Neural cell (in vitro differentiated cells): ENCODE results near the gene FGGY. TPM values are rescaled to one million over a fixed set of nuclear protein-coding genes. Genes with fewer than 3 reads are reported as not detected.

Experiments
- H2AFZ ChIP-seq: fragments of 200-600, 300-800 bp; sonication (generic), shearing (Covaris generic); 2 replicates; pipeline ENCODE4 v1.6.0; 2014; ENCODE audit warnings: low read depth, mild to moderate bottlenecking, antibody characterized with exemption, low read length, moderate library complexity
- H3F3A ChIP-seq: fragments of 200-600 bp; shearing (Covaris generic); 2 replicates; pipeline ENCODE4 v1.6.1; 2016; ENCODE audit warnings: mild to moderate bottlenecking, moderate library complexity, mixed read lengths, antibody characterized with exemption, low read length; ENCODE audit not compliant: insufficient read depth, poor library complexity, severe bottlenecking
- H3K27ac ChIP-seq: fragments of 200-600, 300-800 bp; sonication (generic), shearing (Covaris generic); 2 replicates; pipeline ENCODE4 v1.5.1; 2014; ENCODE audit warnings: mild to moderate bottlenecking, low read length, moderate library complexity
- H3K27me3 ChIP-seq: fragments of 300-800, 200-600 bp; sonication (generic), shearing (Covaris generic); 2 replicates; pipeline ENCODE4 v1.6.0; 2014; ENCODE audit warnings: mild to moderate bottlenecking, low read depth, low read length, moderate library complexity; ENCODE audit not compliant: insufficient read depth
- H3K36me3 ChIP-seq: fragments of 300-800, 200-600 bp; sonication (generic), shearing (Covaris generic); 2 replicates; pipeline ENCODE4 v1.5.1; 2014; ENCODE audit warnings: mild to moderate bottlenecking, antibody characterized with exemption, low read length, moderate library complexity; ENCODE audit not compliant: insufficient read depth
- H3K4me2 ChIP-seq: fragments of 300-800, 200-600 bp; sonication (generic), shearing (Covaris generic); 2 replicates; pipeline ENCODE4 v1.6.0; 2014; ENCODE audit warnings: mild to moderate bottlenecking, low read length
- H3K4me3 ChIP-seq: fragments of 300-800, 200-600 bp; sonication (generic), shearing (Covaris generic); 2 replicates; pipeline ENCODE4 v1.5.1; 2014; ENCODE audit warnings: mild to moderate bottlenecking, low read length, moderate library complexity
- H3K79me2 ChIP-seq: fragments of 200-600 bp; shearing (Covaris generic); replicated peaks from 2 replicates; pipeline ENCODE4 v1.6.0; 2014; ENCODE audit warnings: mild to moderate bottlenecking, low read length, moderate library complexity; ENCODE audit not compliant: insufficient read depth
- H3K9ac ChIP-seq: fragments of 300-800, 200-600 bp; sonication (generic), shearing (Covaris generic); 2 replicates; pipeline ENCODE4 v1.6.1; 2016; ENCODE audit warnings: mild to moderate bottlenecking, low read length, mixed read lengths
- H3K9me2 ChIP-seq: fragments of 200-600 bp; shearing (Covaris generic); 2 replicates; pipeline ENCODE4 v1.6.1; 2016; ENCODE audit warnings: mild to moderate bottlenecking, low read length, mixed read lengths; ENCODE audit not compliant: insufficient read depth
- H3K9me3 ChIP-seq: fragments of 200-600, 300-800 bp; sonication (generic), shearing (Covaris generic); 2 replicates; pipeline ENCODE4 v1.6.1; 2016; ENCODE audit warnings: mild to moderate bottlenecking, mixed run types, low read length, moderate library complexity, mixed read lengths
- H4K20me1 ChIP-seq: fragments of 200-600 bp; shearing (Covaris generic); 2 replicates; pipeline ENCODE4 v1.6.1; 2016; ENCODE audit warnings: mild to moderate bottlenecking, mixed run types; ENCODE audit not compliant: insufficient read depth
- EP300 ChIP-seq: fragments of 450-650 bp; conservative IDR thresholded peaks from 2 replicates; pipeline ENCODE4 v1.6.1; 2014; ENCODE audit warnings: antibody characterized with exemption, mild to moderate bottlenecking, moderate library complexity; ENCODE audit not compliant: poor library complexity, severe bottlenecking
- EZH2 ChIP-seq: fragments of 200-600, 300-800 bp; shearing (Covaris generic), sonication (generic); IDR thresholded peaks from 2 replicates; pipeline ENCODE4 v1.6.1; 2014; ENCODE audit warnings: antibody characterized with exemption, low read length, borderline replicate concordance, mild to moderate bottlenecking; ENCODE audit not compliant: insufficient read depth, poor library complexity, severe bottlenecking
- MXI1 ChIP-seq: fragments of 450-650 bp; conservative IDR thresholded peaks from 2 replicates; pipeline ENCODE4 v1.6.1; 2014; ENCODE audit warnings: antibody characterized with exemption, mild to moderate bottlenecking; ENCODE audit not compliant: poor library complexity, severe bottlenecking
- POLR2AphosphoS5 ChIP-seq: IDR thresholded peaks from 2 replicates; pipeline ENCODE4 v1.6.1; 2012
- RAD21 ChIP-seq: fragments of 450-650 bp; conservative IDR thresholded peaks from 2 replicates; pipeline ENCODE4 v1.6.1; 2014; ENCODE audit warnings: antibody characterized with exemption, mild to moderate bottlenecking, moderate library complexity
- SMC3 ChIP-seq: fragments of 450-650 bp; conservative IDR thresholded peaks from 2 replicates; pipeline ENCODE4 v1.6.1; 2014; ENCODE audit warnings: antibody characterized with exemption, mild to moderate bottlenecking, moderate library complexity; ENCODE audit not compliant: poor library complexity
- TAF1 ChIP-seq: IDR thresholded peaks from 2 replicates; pipeline ENCODE4 v1.6.1; 2012; ENCODE audit warnings: low read depth
- polyA plus RNA-seq: library from polyadenylated mRNA; depleted of rRNA; stranded (reverse); fragments of >200 nt; gene quantifications from 2 replicates; pipeline ENCODE4 v1.2.3, GENCODE V29; 2014
- TF ChIP-seq, protein P1 (sequence below): fragments of 450-650 bp; IDR thresholded peaks from 2 replicates; pipeline ENCODE4 v1.5.1; 2014; ENCODE audit warnings: antibody characterized with exemption, mild to moderate bottlenecking, moderate library complexity; ENCODE audit not compliant: poor library complexity, severe bottlenecking
- TF ChIP-seq, protein P2 (sequence below): IDR thresholded peaks from 2 replicates; pipeline ENCODE4 v1.6.1; 2012; ENCODE audit warnings: borderline replicate concordance

FGGY gene
- polyA plus RNA-seq, 1 donor from 2014 or later = 7.4 TPM

DNA sequence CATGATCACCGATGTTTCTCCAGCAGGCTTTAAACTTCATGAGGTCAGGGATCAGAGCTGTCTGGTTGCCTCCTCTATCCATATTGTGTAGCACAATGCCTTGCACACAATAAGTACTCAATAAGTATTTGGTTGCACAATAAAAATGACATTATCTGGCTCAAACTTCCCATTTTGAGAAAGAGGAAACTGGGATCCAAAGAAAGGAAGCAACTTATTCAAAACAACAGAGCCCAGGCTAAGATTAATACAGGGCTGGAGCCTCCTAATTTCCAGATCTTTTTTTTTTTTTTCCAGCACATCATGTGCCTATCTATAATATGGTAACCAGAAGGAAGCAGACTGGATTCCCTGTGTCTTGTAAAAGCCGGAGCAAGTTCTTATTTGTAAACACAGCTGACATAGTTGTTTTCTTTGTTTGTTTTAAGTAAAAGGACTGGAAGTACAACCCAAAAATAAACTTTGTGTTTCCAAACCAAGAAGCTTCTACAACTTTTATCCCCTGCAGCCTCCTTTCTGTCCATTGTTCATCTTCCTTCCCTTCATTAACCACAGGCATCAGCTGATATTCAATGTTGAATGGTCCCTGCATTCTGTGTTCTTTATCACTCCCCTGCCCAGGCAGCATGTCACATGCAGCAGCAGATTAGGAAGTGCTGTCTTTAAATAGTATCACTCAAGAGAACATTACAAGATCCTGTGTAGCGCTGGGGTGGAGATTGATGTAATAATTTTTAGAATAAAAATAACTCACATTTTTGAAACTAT, 446.6 kb downstream of the FGGY start:
- Histone ChIP-seq H3K4me2 (no peak overlapping the region), H3K4me3 (no peak overlapping the region), H3K9ac (no peak overlapping the region), H3K27me3 (no peaks in the 10 kb centered on the region), H3K9me3 (no peaks in the 10 kb centered on the region), H3K36me3 (no peaks in the 10 kb centered on the region), H2AFZ (no peak overlapping the region), H3F3A (no peaks in the 10 kb centered on the region), H3K79me2 (no peaks in the 10 kb centered on the region), H3K9me2 (no peaks in the 10 kb centered on the region), H3K27ac (no peak overlapping the region), H4K20me1 (no peaks in the 10 kb centered on the region)
- TF ChIP-seq POLR2AphosphoS5 (no peak), MXI1 (no peak), EP300 (no peak), SMC3 (no peak), RAD21 (no peak)
- TF ChIP-seq, protein P1, sequence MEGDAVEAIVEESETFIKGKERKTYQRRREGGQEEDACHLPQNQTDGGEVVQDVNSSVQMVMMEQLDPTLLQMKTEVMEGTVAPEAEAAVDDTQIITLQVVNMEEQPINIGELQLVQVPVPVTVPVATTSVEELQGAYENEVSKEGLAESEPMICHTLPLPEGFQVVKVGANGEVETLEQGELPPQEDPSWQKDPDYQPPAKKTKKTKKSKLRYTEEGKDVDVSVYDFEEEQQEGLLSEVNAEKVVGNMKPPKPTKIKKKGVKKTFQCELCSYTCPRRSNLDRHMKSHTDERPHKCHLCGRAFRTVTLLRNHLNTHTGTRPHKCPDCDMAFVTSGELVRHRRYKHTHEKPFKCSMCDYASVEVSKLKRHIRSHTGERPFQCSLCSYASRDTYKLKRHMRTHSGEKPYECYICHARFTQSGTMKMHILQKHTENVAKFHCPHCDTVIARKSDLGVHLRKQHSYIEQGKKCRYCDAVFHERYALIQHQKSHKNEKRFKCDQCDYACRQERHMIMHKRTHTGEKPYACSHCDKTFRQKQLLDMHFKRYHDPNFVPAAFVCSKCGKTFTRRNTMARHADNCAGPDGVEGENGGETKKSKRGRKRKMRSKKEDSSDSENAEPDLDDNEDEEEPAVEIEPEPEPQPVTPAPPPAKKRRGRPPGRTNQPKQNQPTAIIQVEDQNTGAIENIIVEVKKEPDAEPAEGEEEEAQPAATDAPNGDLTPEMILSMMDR = no peak
- TF ChIP-seq, protein P2, sequence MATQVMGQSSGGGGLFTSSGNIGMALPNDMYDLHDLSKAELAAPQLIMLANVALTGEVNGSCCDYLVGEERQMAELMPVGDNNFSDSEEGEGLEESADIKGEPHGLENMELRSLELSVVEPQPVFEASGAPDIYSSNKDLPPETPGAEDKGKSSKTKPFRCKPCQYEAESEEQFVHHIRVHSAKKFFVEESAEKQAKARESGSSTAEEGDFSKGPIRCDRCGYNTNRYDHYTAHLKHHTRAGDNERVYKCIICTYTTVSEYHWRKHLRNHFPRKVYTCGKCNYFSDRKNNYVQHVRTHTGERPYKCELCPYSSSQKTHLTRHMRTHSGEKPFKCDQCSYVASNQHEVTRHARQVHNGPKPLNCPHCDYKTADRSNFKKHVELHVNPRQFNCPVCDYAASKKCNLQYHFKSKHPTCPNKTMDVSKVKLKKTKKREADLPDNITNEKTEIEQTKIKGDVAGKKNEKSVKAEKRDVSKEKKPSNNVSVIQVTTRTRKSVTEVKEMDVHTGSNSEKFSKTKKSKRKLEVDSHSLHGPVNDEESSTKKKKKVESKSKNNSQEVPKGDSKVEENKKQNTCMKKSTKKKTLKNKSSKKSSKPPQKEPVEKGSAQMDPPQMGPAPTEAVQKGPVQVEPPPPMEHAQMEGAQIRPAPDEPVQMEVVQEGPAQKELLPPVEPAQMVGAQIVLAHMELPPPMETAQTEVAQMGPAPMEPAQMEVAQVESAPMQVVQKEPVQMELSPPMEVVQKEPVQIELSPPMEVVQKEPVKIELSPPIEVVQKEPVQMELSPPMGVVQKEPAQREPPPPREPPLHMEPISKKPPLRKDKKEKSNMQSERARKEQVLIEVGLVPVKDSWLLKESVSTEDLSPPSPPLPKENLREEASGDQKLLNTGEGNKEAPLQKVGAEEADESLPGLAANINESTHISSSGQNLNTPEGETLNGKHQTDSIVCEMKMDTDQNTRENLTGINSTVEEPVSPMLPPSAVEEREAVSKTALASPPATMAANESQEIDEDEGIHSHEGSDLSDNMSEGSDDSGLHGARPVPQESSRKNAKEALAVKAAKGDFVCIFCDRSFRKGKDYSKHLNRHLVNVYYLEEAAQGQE = no peak

GRCh38 chr1:59747420-59748024, 450.6 kb downstream of the FGGY start:
- TF ChIP-seq TAF1 (no peak), MXI1 (no peak), EP300 (no peak), POLR2AphosphoS5 (no peak), EZH2 (no peak), SMC3 (no peak), RAD21 (no peak)
- TF ChIP-seq, protein P1 = no peak
- TF ChIP-seq, protein P2 = no peak

More at GRCh38 chr1:59747420-59748024, 450.6 kb downstream of the FGGY start:
- Histone ChIP-seq H2AFZ (no peak overlapping the region), H3K27ac (no peak overlapping the region), H3K4me3 (no peak overlapping the region), H3K9me3 (no peaks in the 10 kb centered on the region), H3K9me2 (no peaks in the 10 kb centered on the region), H3K36me3 (no peaks in the 10 kb centered on the region), H3K27me3 (no peaks in the 10 kb centered on the region), H3K79me2 (no peaks in the 10 kb centered on the region), H3K9ac (no peak overlapping the region), H4K20me1 (no peaks in the 10 kb centered on the region), H3K4me2 (no peak overlapping the region), H3F3A (no peaks in the 10 kb centered on the region)
